Measurements from ENCODE around the gene SYT7.
A peak's percentile ranks its signal among the peaks of the same experiment; 100 is the strongest.

DNA sequence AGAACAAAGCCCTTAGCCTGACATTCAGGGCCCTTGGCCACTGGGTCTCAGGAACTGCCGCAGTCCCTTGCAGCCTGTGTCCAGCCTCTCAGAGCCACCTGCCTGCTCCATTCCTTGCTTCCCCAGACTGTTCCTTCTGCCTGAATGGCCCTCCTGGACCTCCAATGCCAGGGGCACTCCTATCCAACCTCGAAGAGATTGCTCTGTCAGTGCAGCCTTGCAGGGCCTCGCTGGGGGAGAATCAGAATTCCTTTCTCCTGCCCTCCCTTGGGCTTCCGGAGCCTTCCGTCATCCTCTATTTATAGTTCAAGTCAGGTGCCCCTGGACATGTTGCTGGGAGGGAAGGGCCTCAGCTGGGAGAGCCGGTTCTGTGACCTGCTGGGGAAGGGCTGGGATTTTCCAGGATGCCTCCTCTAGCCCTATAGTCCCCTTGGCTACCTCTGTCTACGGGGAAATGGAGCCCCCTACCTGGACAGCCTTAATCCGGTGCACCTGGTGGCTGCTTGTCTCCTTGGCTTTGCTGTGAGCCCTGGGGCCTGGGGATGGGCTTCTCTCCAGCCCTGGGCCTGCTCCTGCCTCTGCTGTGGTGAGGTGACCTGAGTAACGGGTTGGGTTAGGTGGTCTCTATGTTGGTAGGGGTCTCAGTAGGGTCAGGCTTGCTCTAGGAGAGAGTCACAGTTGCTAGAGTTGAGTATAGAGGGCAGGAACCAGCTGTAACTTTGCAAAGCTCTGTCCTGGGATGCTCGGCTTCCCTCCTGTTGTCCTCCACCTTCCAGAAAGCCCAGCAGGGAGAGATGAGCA lies 45.9 kb upstream of the SYT7 start:
- TF ChIP-seq, protein P1, sequence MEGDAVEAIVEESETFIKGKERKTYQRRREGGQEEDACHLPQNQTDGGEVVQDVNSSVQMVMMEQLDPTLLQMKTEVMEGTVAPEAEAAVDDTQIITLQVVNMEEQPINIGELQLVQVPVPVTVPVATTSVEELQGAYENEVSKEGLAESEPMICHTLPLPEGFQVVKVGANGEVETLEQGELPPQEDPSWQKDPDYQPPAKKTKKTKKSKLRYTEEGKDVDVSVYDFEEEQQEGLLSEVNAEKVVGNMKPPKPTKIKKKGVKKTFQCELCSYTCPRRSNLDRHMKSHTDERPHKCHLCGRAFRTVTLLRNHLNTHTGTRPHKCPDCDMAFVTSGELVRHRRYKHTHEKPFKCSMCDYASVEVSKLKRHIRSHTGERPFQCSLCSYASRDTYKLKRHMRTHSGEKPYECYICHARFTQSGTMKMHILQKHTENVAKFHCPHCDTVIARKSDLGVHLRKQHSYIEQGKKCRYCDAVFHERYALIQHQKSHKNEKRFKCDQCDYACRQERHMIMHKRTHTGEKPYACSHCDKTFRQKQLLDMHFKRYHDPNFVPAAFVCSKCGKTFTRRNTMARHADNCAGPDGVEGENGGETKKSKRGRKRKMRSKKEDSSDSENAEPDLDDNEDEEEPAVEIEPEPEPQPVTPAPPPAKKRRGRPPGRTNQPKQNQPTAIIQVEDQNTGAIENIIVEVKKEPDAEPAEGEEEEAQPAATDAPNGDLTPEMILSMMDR (IDR thresholded peaks at IDR 0.05) = no peak
- TF ChIP-seq POLR2A (IDR thresholded peaks at IDR 0.05) = peak in 1 of 2 donors; percentile 25

Measured in thyroid gland (tissue), 4 donors.